Measurements from ENCODE around the gene TXNRD3.

Gene TXNRD3

GRCh38 chr3:126582311-126582710, 72.6 kb downstream of the TXNRD3 start:
- DNase-seq (ENCODE audit: low spot score) = no peak

GRCh38 chr3:126581569-126581968, 73.4 kb downstream of the TXNRD3 start:
- no peak for DNase-seq (ENCODE audit: low spot score)

- DNase-seq (ENCODE audit: low spot score) = no peak
These were observed 74.2 kb downstream of the TXNRD3 start for GRCh38 chr3:126580746-126581145.

GRCh38 chr3:126578702-126579101, 76.2 kb downstream of the TXNRD3 start:
- no peak for DNase-seq (ENCODE audit: low spot score)

- DNase-seq (ENCODE audit: low spot score) = no peak
These were observed 77.7 kb downstream of the TXNRD3 start for GRCh38 chr3:126577261-126577660.

- no peak for DNase-seq (ENCODE audit: low spot score)
These were observed 81.3 kb downstream of the TXNRD3 start for GRCh38 chr3:126573492-126574117.

GRCh38 chr3:126571078-126571477, 83.8 kb downstream of the TXNRD3 start:
- no peak for DNase-seq (ENCODE audit: low spot score)

- DNase-seq (ENCODE audit: low spot score) = no peak
These were observed 84.8 kb downstream of the TXNRD3 start for GRCh38 chr3:126570103-126570541.

GRCh38 chr3:126569390-126569975, 85.4 kb downstream of the TXNRD3 start:
- no peak for DNase-seq (ENCODE audit: low spot score)

- no peak for DNase-seq (ENCODE audit: low spot score)
These were observed 86.1 kb downstream of the TXNRD3 start for GRCh38 chr3:126568776-126569342.

GRCh38 chr3:126567696-126568438, 87.1 kb downstream of the TXNRD3 start:
- no peak for DNase-seq (ENCODE audit: low spot score)

GRCh38 chr3:126562737-126563276, 92.1 kb downstream of the TXNRD3 start:
- DNase-seq (ENCODE audit: low spot score) = no peak

GRCh38 chr3:126558336-126559071, 96.4 kb downstream of the TXNRD3 start, which contains the start of gene C3orf22:
C3orf22 (minus strand) TSS chr3:126558932; CDS start chr3:126553390, 5,542 bp downstream.
- DNase-seq (ENCODE audit: low spot score) = no peak

GRCh38 chr3:126557761-126558160, 97.2 kb downstream of the TXNRD3 start:
- DNase-seq (ENCODE audit: low spot score) = no peak

GRCh38 chr3:126557415-126557745, 97.5 kb downstream of the TXNRD3 start:
- no peak for DNase-seq (ENCODE audit: low spot score)
